GM12878 (cell line): Measurements from ENCODE around the gene ZFPM1. TPM values are rescaled to one million over a fixed set of nuclear protein-coding genes. Genes with fewer than 3 reads are reported as not detected.

ENCODE experiments used
- ATAC-seq: fragments of 200-7000 bp; cut with Tn5 transposase; 3 replicates; pipeline ENCODE4 v1.9.1; 2020; ENCODE audit warnings: mild to moderate bottlenecking, moderate library complexity
- BruUV-seq: library from RNA; stranded (reverse); fragments of 400-500 nt; replicated peaks from 2 replicates; lab custom pipeline; 2021; lab: Mats Ljungman, UMichigan
- CTCF ChIA-PET: fragments of 300-600 bp; sonication (Branson Sonifier 250); formaldehyde crosslinking; extraction: SDS; loops from one replicate; lab custom pipeline; 2021; ENCODE audit warnings: inconsistent platforms; lab: Yijun Ruan, JAX
- POLR2A ChIA-PET: fragments of 350-600 bp; formaldehyde crosslinking; extraction: SDS; loops from one replicate; lab custom pipeline; 2021; ENCODE audit warnings: inconsistent platforms; lab: Charles Lee
- RAD21 ChIA-PET: fragments of 300-600 bp; sonication (Branson Sonifier 250); formaldehyde crosslinking; loops from one replicate; lab custom pipeline; 2023; ENCODE audit warnings: antibody characterized with exemption; ENCODE audit not compliant: unreplicated experiment; lab: Charles Lee
- SMC1A ChIA-PET: fragments of 300-600 bp; sonication (Branson Sonifier 250); formaldehyde crosslinking; loops from one replicate; lab custom pipeline; 2023; ENCODE audit not compliant: unreplicated experiment, uncharacterized antibody; lab: Charles Lee
- DNase-seq: peaks from one replicate; pipeline ENCODE4 v3.0.0-alpha.2; 2011; ENCODE audit warnings: low read depth, low spot score
- FAIRE-seq: peaks from 3 replicates; lab custom pipeline; 2011; peaks lifted over from hg19 to GRCh38; lab: Jason Lieb, UNC
- H2AFZ ChIP-seq: 2 replicates; pipeline ENCODE4 v1.6.0; 2011; ENCODE audit warnings: low read depth, low read length, control low read depth; ENCODE audit not compliant: control insufficient read depth
- H3K27ac ChIP-seq: 2 replicates; pipeline ENCODE4 v1.5.1; 2011; ENCODE audit warnings: control low read depth; ENCODE audit not compliant: control insufficient read depth, insufficient read depth
- H3K27me3 ChIP-seq, 2 experiments: replicated peaks in 1 of 2; 2 replicates each; pipeline versions ENCODE4 v1.6.0 to v1.6.1; 2011; ENCODE audit warnings: low read length in 1 of 2; ENCODE audit not compliant: control insufficient read depth in 2 of 2, insufficient read depth in 2 of 2
- H3K36me3 ChIP-seq, 2 experiments: 2 replicates each; pipeline ENCODE4 v1.5.1; 2011; ENCODE audit warnings: low read length in 1 of 2; ENCODE audit not compliant: control insufficient read depth in 2 of 2, insufficient read depth in 2 of 2
- H3K4me1 ChIP-seq: 2 replicates; pipeline ENCODE4 v1.6.1; 2011; ENCODE audit warnings: mild to moderate bottlenecking, low read length, moderate library complexity, mixed read lengths; ENCODE audit not compliant: control insufficient read depth, insufficient read depth
- H3K4me2 ChIP-seq: 2 replicates; pipeline ENCODE4 v1.6.0; 2011; ENCODE audit warnings: control low read depth; ENCODE audit not compliant: control insufficient read depth, insufficient read depth
- H3K4me3 ChIP-seq: fragments of 200-600 bp; sonication (generic); 2 replicates; pipeline ENCODE4 v1.5.1; 2016
- H3K79me2 ChIP-seq: 2 replicates; pipeline ENCODE4 v1.6.0; 2011; ENCODE audit warnings: low read length; ENCODE audit not compliant: control insufficient read depth, insufficient read depth
- H3K9ac ChIP-seq: 2 replicates; pipeline ENCODE4 v1.8.0; 2011; ENCODE audit warnings: low read length, control low read depth, mixed read lengths; ENCODE audit not compliant: control insufficient read depth, insufficient read depth
- H3K9me3 ChIP-seq: replicated peaks from 3 replicates; pipeline ENCODE4 v1.5.1; 2011; ENCODE audit warnings: mild to moderate bottlenecking, low read length; ENCODE audit not compliant: control insufficient read depth, insufficient read depth
- H4K20me1 ChIP-seq: 2 replicates; pipeline ENCODE4 v1.6.0; 2011; ENCODE audit not compliant: control insufficient read depth, insufficient read depth
- BRCA1 ChIP-seq: IDR thresholded peaks from 2 replicates; pipeline ENCODE4 v1.6.1; 2011; ENCODE audit warnings: low read depth, low read length, improper control_type of control experiment
- CHD2 ChIP-seq: IDR thresholded peaks from 2 replicates; pipeline ENCODE4 v1.6.1; 2011; ENCODE audit warnings: low read depth, low read length, improper control_type of control experiment, borderline replicate concordance
- ETV6 ChIP-seq, 2 experiments: fragments of 450-650 bp in 1 of 2; IDR thresholded peaks in 1 of 2; conservative IDR thresholded peaks in 1 of 2; 2 replicates each; pipeline ENCODE4 v1.6.1; 2014; ENCODE audit warnings: antibody characterized with exemption in 1 of 2, borderline replicate concordance in 1 of 2, low read depth in 1 of 2, mild to moderate bottlenecking in 1 of 2, moderate library complexity in 1 of 2
- EZH2 ChIP-seq: IDR thresholded peaks from 2 replicates; pipeline ENCODE4 v1.6.1; 2012; ENCODE audit warnings: low read depth, mild to moderate bottlenecking, control low read depth, inconsistent platforms, low read length, borderline replicate concordance; ENCODE audit not compliant: control insufficient read depth
- IRF5 ChIP-seq: fragments of 450-650 bp; IDR thresholded peaks from 2 replicates; pipeline ENCODE4 v1.6.1; 2017; ENCODE audit warnings: borderline replicate concordance
- MAX ChIP-seq: IDR thresholded peaks from 2 replicates; pipeline ENCODE4 v1.6.1; 2012; ENCODE audit warnings: low read depth, low read length, improper control_type of control experiment
- MXI1 ChIP-seq: fragments of 150-350 bp; IDR thresholded peaks from 2 replicates; pipeline ENCODE4 v1.6.1; 2011; ENCODE audit warnings: low read depth, mild to moderate bottlenecking, inconsistent platforms, low read length, improper control_type of control experiment
- RELA ChIP-seq: fragments of 450-650 bp; IDR thresholded peaks from 2 replicates; pipeline ENCODE4 v1.8.0; 2014; ENCODE audit warnings: borderline replicate concordance; ENCODE audit not compliant: partially characterized antibody
- SIX5 ChIP-seq: IDR thresholded peaks from 2 replicates; pipeline ENCODE4 v1.6.1; 2011; ENCODE audit warnings: mild to moderate bottlenecking, low read depth, low read length, moderate library complexity; ENCODE audit not compliant: severe bottlenecking
- TBL1XR1 ChIP-seq: IDR thresholded peaks from 2 replicates; pipeline ENCODE4 v1.6.1; 2012; ENCODE audit warnings: low read depth, low read length, improper control_type of control experiment
- TCF12 ChIP-seq: IDR thresholded peaks from 2 replicates; pipeline ENCODE4 v1.6.1; 2011; ENCODE audit warnings: low read depth, mild to moderate bottlenecking, low read length
- USF1 ChIP-seq: IDR thresholded peaks from 2 replicates; pipeline ENCODE4 v1.6.1; 2011; ENCODE audit warnings: borderline replicate concordance, low read depth, mild to moderate bottlenecking, moderate library complexity, mixed read lengths, low read length; ENCODE audit not compliant: insufficient read depth; ENCODE audit errors: extremely low read length
- USF2 ChIP-seq: IDR thresholded peaks from 2 replicates; pipeline ENCODE4 v1.6.1; 2011; ENCODE audit warnings: low read depth, low read length, improper control_type of control experiment, borderline replicate concordance
- ZBTB40 ChIP-seq: fragments of 450-650 bp; IDR thresholded peaks from 2 replicates; pipeline ENCODE4 v1.6.1; 2016; ENCODE audit warnings: mild to moderate bottlenecking, moderate library complexity, borderline replicate concordance
- WGBS: methylation state at CpG from one replicate; pipeline ENCODE4 v1.1.6; 2016; ENCODE audit warnings: low lambda C conversion rate; ENCODE audit not compliant: insufficient replicate concordance, insufficient coverage; ENCODE audit errors: missing lambda C conversion rate; 5-methylcytosine and 5-hydroxymethylcytosine counted together
- in situ Hi-C: fragments of 300-500 bp; cut with MboI; formaldehyde crosslinking; loops from 9 replicates; pipeline ENCODE4 v1.14.3; 2018; ENCODE audit warnings: mixed read lengths
- intact Hi-C: fragments of 100-400 bp; cut with micrococcal nuclease; formaldehyde crosslinking; loops from one replicate; pipeline ENCODE4 v1.14.2; 2022; ENCODE audit not compliant: unreplicated experiment
- polyA plus RNA-seq, 11 experiments: library from polyadenylated mRNA; depleted of rRNA in 4 of 11; unstranded in 6 of 11; stranded (reverse) in 5 of 11; fragments of >200 nt; fragmentation: Nextera tagmentation in 4 of 11; fragmentation: Illumina TruSeq in 1 of 11; extraction: Ambion mirVana in 4 of 11; extraction: Trizol in 1 of 11; gene quantifications; 1 replicate in 1 of 11; 2 replicates in 10 of 11; pipeline versions ENCODE4 v1.2.1 to v1.2.3, GENCODE V29; 2011 to 2016; ENCODE audit warnings: inconsistent platforms in 2 of 11, missing spikeins in 2 of 11, low read depth in 1 of 11
- total RNA-seq, 4 experiments: library from RNA; depleted of rRNA in 3 of 4; stranded (reverse); fragments of >200 nt in 3 of 4; fragmentation: Illumina TruSeq in 1 of 4; extraction: Trizol in 1 of 4; gene quantifications; 2 replicates each; pipeline versions ENCODE4 v1.2.1 to v1.2.3, GENCODE V29; 2013 to 2021

Gene ZFPM1
- total and polyA plus RNA-seq, 10 of the 15 experiments (the other 5 are each of a cell fraction or from before 2014, with no cell fraction given) = 0.02 to 5.1 (median 0.30) TPM

GRCh38 chr16:88447881-88448280, 5.2 kb upstream of the ZFPM1 start:
- ChIA-PET CTCF (interaction anchor here (1.2 to 1.5 kb wide), 2 partner anchors 80 to 119 kb away, joined by 3 to 4 read pairs; no protein-coding TSS in a partner anchor), RAD21 (no interaction called here), SMC1A (interaction anchor here (0.7 kb wide), 1 partner anchor 649 kb away, joined by 3 read pairs; no protein-coding TSS in a partner anchor), POLR2A (no interaction called here)
- DNase-seq (no peak), ATAC-seq (no peak), FAIRE-seq (no peak)
- Histone ChIP-seq H4K20me1 (no peaks in the 10 kb centered on the region), H3K36me3 (no peaks in the 10 kb centered on the region), H3K9ac (no peak overlapping the region), H3K4me1 (peaks cover 22% of the 10 kb centered on the region), H3K27ac (no peak overlapping the region), H3K27me3 (peaks cover 0 to 2% of the 10 kb centered on the region in 2 experiments; a peak in 1 of 4 replicates), H3K4me2 (no peak overlapping the region), H2AFZ (no peak overlapping the region), H3K79me2 (no peaks in the 10 kb centered on the region), H3K9me3 (no peaks in the 10 kb centered on the region), H3K4me3 (no peak overlapping the region)
- in situ Hi-C loops = loop anchor here (25.0 kb wide), 1 partner anchor 486 kb away; the partner anchor contains the start of gene BANP
- intact Hi-C loops = no loop called here
- no TSS peak for BruUV-seq
- WGBS = 62% methylated on average over 5 of the region's 5 CpGs
- TF ChIP-seq SIX5 (no peak), BRCA1 (no peak), TBL1XR1 (no peak), USF2 (no peak), EZH2 (no peak), ZBTB40 (no peak), MXI1 (no peak), RELA (no peak), TCF12 (no peak), CHD2 (no peak), IRF5 (no peak), MAX (no peak), ETV6 (conservative IDR thresholded peaks at IDR 0.05 in 1 of 2, IDR thresholded peaks at IDR 0.05 in 1 of 2; ENCODE audit: borderline replicate concordance in 1 of 2, low read depth in 1 of 2) (no peak), USF1 (no peak)
